Stimulated activated CD4-positive, alpha-beta T cell treated with anti-CD3 and anti-CD28 coated beads, Interleukin-12 subunit alpha, Interleukin-12 subunit beta, amount 100 ng/mL, for 48 hours (primary cell): ENCODE results near the gene KCTD17.

Experiments
- DNase-seq, 3 donors: peaks; one replicate each; pipeline ENCODE4 v3.0.0-alpha.2; 2020; ENCODE audit warnings: low read depth in 2 of 3, low spot score in 1 of 3

KCTD17 gene, protein sequence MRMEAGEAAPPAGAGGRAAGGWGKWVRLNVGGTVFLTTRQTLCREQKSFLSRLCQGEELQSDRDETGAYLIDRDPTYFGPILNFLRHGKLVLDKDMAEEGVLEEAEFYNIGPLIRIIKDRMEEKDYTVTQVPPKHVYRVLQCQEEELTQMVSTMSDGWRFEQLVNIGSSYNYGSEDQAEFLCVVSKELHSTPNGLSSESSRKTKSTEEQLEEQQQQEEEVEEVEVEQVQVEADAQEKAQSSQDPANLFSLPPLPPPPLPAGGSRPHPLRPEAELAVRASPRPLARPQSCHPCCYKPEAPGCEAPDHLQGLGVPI

DNA sequence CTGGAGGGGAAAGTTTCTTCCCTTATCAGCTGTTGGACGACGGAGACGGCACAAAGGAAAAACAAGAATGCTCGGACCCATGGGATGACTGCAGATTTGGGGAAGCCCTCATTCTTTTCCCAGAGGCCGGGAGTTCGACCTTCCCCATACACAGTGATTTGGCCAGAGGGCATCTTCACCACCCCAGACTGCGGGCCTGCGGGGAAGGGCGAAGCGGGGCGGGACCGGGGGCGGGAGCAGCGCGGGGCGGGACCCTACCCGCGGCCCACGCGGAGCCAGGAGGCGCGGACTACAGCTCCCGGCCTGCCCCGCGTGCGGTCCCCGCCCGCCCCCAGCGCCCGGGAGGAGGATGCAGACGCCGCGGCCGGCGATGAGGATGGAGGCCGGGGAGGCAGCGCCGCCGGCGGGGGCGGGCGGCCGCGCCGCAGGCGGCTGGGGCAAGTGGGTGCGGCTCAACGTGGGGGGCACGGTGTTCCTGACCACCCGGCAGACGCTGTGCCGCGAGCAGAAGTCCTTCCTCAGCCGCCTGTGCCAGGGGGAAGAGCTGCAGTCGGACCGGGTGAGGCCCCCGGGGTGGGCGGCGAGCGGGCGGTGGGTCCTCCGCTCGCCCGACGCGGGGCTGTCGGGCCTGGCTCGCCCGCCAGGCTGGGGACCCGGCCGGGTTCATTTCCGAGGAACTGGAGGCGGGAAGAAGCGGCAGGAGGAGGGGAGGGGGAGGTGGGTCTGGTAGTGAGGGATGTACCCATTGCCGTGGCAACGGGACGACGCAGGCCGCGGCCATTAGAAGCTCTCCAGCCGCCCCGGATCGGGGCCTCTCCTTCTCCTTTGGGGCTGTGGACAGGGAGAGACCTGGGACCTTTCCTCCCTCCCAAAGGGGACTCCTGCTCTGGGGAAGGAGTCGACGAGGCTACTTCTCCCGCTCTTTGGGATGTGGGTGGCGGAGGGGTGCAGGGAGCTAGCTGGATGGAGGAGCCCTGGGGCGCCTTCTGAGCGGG lies at the start of gene KCTD17:
TSS of gene KCTD17 (plus strand) at position 352 of the 995 bp plus-strand sequence. CDS start at position 371, 19 bp downstream.
- DNase-seq: peak; percentile 56 to 73 (median 59)

DNA sequence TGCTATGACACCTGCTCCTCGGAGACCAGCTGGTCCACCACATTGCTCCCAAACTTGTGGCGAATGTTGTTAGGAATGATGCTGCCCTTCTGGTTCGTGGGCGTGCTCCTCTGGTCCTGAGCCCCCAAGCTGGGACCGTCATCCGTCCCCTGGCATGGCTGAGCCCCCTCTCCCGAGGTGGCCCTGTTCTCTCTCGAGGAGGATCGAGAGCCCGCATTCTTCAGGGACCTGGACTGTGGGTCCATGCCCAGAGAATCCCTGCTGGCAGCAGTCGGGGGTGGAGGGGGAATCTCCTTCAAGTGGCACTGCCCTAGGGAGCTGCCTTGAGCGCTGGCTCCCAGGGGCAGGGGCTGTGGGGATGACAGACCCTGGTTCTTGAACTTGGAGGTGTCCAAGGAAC lies 49.7 kb upstream of the KCTD17 start:
- no peak for DNase-seq

DNA sequence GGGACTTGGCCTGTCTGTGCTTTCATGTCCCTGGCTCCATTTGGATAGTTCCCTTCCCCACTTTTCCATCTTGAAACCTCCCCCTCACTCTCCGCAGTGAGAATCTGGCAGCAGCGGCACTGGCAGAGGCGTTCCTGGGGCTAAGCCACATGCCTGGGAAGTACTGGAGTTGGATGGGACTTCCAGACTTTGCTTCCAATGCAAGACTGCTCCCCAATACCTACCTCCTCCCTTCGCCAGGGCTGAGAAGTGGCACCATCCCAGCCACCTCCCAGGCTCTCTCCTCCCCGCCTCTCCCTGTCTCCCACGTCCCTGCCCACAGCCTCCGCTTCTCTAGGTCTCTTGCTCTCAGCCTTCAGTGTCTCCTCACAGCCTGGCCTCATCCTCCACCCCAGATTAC lies 48.9 kb upstream of the KCTD17 start:
- no peak for DNase-seq

DNA sequence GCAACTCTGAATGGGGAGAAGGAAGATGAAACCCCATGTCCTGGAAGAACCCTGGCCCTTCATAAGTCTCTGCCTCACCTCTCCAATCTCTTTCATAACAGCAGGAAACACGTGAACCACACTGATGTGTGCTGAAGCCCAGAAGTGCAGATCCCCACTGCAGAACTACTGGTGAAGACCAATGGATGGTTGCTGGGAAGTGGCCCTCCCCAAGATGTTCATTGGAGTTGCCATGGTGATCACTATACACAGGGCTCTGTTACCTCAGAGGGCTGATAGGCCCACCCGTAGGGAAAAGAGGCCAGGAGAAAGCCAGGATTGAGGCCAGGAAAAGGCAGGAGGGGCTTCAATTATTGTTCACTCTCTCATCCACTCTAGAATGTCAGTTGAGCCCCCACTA lies 43.9 kb upstream of the KCTD17 start:
- no peak for DNase-seq

DNA sequence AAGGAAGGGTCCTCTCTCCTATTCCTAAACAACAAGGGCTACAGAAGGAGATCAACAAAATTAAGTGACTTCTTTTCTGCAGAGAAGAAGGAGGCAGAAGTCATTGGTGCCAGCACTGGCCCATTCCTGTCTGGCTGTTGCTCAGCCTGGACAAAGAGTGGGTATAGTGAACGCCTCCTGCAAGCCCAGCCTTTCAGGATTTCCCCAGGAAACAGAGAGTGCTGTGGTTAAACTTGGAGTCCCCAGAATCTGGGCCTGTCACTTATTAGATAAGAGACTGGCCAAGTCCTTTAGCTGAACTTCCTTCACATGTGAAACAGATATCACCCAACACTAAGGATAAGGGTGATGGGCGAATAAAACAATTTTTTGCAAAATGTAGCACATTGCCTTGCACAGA lies 43.2 kb upstream of the KCTD17 start:
- DNase-seq: no peak

DNA sequence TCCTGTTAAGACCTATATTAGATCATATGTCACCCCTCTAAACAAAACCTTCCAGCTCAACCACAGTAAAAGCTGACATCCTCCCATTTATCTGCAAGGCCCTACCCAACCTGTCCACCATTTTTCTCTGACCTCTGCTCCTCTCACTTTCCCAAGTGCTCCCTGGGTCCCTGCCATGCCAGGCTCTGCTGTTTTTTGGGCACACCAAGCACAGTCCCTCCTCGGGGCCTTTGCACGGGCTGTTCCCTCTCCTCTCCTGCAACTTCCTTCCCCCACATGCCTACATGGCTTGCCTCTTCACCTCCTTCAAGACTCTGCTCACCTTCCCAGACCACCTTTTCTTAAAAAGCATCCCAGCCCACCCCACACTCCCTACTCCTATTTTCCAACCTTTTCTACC lies 42.1 kb upstream of the KCTD17 start:
- DNase-seq: no peak

DNA sequence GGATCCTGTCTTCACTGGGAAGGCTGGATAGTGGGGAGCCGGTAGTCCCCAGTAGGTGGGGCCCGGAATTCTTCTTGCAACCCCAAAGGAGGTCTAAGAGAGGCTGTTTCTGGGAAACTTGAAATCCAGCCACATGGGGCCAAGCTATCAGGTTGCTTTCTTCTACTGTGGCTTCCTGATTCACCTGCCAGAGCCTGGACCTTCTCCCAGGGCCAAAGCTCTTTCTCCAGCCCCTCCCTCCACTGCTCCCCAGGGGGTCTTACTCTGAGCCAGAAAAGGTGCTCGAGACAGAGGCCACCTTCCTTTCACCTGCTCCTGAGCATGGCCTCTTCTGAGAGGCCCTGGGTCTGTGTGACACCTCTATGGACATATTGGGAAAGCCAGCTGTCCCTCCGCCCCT lies 41.4 kb upstream of the KCTD17 start:
- DNase-seq: no peak

DNA sequence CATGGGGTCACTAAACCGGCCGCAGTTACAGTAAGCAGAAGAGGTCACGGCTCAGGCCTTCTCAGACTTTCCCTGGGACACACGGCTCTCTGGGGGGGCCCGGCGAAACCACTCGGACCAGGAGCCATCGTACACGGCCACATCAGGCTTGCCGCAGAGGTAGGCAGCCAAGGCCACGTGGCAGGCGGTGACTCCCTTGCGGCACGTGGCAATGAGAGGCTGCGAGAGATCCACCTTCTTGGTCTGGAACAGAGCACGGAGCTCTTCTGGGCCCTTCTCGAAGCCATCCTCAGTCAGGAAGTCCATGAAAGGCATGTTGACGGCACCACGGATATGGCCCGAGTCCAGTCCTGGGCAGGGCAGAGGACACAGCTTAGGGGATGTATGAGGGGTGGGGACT lies 40.6 kb upstream of the KCTD17 start:
- DNase-seq: no peak

DNA sequence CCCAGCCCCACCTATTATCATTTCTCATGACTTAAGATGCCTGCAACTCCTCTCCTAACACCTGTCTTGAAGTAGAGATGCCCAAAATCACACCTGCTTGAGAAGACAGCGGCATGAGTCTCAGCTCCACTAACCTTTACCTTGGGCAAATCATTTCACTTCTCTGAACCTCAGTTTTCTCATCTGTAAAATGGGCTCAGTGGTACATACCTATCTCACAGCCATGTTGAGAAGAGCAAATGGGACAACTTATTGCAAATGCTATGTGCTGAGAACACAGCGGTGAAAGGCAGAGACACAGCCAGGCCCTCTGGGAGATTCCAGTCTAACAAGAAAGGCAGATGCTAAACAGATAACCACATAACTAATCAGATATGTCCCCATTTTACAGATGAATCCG lies 40.1 kb upstream of the KCTD17 start:
- no peak for DNase-seq

DNA sequence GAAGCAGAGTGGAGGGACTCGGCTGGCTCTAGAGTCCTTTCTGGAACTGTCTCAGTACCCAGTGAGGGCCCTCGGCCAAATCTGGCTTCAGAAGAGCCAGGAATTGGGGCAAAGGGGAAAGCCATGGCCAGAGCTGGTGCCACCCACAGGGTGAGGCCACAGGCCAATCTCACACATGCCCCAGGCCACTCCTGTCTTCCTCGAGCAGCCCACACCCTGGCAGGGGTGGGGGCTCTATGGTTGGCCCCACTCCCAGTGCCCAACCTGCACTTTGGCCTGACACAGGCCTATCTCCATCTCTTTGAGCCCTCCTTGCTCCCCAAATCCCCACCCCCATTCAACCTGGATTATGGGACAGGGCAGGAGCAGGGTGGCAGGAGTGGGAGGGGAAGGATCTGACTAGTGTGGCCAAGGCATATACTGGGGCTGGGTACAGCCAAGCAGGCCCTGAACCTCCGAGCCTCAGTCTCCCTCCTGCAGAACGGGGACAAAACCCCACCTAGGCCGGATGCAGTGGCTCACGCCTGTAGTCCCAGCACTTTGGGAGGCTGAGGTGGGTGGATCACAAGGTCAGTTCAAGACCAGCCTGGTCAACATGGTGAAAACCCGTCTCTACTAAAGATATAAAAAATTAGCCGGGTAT lies 39.2 kb upstream of the KCTD17 start:
- no peak for DNase-seq

DNA sequence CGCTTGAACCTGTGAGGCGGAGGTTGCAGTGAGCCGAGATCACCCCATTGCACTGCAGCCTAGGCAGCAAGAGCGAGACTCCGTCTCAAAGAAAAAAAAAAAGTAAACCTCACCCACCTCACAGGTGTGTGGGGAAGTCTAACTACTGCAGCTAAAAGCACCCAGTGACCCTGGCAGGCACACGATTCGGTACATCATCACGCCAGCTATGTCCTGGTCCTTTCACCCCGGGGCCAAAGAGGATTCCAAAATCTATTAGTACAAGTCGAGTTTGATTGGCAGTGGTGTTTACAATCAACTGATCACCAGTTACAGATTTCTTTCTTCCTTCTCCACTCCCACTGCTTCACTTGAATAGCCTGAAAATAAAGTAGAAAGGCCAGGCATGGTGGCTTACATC lies 38.6 kb upstream of the KCTD17 start:
- DNase-seq: no peak

DNA sequence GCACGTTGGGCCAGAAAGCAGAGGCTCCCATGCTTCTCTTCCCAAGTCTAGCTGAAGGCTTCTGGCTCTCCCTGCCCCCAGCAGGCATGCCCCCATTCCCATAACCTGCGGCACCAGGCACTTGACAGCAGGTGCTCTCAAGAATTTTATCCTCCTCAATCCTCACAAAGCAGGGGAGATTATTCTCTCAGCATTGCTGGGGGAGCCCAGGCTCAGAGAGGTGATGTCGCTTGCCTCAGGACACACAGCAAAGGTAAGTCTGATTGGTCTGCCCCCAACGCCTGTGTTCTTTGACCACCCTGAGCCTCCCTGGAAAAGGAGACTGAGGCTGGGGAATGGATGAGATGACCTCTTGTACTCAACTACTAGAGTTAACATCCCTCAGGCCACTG lies 37.1 kb upstream of the KCTD17 start:
- DNase-seq: no peak

DNA sequence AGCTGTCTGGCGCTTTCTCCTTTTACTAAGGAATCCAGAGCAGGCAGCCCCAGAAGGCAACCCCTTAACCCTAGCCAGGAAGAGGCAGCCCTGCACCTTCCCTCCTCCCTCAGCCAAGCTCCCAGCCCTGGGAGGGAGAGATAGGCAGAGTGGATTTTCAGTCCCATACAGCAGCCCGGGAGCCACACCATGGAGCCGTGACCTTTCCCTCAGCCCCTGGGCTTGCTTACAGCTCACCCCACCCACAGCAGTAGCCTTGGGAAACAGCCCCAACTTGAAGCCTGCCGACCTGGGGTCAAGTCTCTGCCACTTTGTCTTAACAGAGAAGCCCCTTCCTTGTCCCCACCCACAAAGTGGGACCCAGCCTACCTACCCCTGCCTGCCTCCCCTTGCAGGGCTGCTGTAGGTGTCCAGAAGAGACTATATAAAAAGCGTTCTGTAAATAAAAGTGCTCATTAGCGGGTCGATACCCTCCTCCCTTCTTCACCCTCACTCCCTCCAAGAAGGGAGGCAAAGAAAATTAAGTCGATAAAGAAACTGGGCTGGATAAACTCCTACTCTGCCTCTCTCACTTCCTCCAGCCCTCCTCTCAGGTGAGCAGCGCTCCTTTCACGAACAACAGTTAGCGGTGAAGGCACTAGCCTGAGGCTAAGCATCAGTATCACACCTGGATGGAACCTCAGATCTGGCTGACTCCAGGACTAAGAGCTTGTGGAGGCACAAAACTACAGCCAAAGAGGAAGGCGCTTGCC lies 36.5 kb upstream of the KCTD17 start:
- DNase-seq: no peak

DNA sequence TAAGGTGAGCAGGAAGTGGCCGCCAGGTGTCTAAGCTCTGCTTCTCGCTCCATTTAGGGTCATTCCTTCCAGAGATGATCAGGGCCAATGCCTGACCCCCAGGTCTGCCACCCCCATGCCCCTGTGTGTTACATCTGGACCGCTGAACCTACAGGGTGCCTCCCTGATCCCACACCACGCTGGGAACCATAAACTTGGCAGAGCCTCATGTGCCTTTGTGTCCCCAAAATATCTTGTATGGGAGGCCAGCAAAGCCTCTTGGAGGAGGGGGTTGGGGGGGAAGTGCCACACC lies 36.0 kb upstream of the KCTD17 start:
- DNase-seq: no peak

DNA sequence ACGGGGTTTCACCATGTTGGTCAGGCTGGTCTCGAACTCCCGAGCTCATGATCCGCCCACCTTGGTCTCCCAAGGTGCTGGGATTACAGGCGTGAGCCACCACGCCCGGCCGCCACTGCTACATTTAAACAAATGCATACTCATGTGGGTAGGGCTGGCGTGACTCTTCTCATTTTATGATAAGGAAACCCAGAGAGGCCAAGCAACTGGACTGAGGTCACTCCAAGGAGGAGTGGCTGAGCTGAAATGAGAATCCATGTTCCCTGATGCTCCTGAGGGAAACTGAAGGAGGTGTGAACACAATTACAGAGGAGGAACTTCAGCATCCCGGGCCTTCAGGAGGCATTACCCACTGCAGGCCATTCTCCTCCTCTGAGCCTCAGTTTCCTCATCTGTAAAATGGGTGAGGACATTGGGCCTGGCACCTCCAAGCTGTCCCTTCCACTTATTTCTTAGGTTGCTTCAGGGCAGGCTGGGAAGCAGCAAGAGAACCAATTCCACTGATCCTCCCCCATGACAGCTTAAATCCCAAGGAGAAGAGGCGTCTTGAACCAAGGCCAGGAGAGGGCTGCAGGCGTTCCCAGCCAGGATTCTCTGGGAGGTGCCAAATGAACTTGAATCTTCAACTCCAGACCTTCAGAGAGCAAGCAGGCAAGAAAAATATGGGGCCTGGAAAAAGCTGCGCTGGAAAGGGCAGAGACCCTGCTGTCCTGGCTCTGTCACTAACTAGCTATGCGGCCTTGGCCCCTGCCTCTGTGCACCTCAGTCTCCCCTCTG lies 35.2 kb upstream of the KCTD17 start:
- DNase-seq: no peak

DNA sequence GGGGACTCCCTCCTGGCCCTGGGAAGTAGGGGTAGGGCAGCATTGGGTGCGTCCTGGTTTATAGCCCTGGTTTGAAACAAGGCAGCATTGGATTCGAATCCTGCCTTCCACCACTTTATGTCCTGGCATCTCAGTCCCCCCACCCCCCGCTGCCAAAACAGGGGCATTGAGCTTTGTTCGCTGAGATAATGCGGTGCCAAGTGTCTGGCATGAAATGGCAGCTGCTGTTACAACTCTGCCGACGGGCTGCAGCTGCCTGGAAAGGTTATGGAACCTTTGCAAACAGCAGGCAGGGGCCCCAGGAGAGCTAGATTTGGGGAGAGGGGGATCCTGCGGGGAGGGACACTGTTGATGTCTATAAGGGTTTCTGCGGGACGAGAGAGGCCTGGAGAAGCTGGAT lies 34.2 kb upstream of the KCTD17 start:
- no peak for DNase-seq

DNA sequence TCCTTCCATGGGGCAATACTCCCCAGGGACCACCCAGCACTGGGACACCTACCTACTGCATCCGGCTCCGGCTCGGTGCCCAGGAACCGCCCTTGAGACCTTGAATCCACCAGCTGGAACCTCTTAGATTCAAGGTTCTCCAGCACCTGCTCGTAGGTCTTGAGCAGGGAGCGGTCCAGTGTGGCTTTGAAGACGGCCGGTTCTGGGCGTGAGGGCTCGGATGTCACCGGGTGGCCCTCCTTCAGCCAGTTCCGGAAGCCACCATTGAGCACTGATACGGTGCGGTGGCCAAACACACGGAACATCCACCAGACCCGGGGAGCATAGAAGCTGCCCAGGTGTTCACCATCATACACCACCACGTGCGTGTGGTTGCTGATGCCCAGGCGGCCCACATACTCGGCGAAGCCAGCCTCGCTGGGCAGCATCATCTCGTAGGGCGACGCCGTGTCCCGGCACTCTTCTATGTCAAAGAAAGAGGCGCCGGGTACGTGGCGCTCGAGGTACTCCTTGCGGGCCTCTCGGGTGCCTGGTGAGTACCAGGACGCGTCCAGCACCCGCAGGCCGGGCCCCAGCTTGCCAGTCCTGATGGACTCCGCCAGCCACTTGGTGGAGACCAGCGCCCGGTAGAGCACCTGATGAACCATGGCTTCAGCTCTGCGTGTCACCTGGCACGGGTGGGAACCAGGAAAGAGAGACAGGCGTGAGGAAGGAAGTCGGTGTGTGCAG lies 33.3 kb upstream of the KCTD17 start:
- no peak for DNase-seq

DNA sequence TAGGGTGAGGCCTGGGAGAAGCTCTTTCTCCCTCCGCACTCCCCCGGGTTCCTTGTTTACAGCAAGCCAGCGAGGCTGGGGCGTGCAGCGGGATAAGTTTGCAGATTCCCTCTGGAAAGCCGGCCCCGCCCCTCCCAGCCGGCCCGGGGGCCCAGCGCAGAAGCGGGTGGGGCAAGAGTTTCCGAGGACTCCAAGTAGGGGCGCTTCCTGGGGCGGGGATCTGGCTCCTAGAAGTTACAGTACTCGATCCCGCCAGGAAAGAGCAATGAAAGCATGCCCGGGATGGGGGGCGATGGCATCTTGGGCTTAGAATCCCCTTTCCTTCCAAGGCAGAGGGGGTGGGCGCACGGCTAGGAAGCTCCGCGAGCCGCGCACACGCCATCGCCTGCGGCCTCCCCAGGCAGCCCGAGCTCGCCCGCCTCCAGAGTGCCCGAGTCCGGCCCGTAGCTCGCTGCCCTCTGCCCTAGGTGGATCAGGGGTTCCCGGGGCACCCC lies 32.7 kb upstream of the KCTD17 start:
- no peak for DNase-seq

DNA sequence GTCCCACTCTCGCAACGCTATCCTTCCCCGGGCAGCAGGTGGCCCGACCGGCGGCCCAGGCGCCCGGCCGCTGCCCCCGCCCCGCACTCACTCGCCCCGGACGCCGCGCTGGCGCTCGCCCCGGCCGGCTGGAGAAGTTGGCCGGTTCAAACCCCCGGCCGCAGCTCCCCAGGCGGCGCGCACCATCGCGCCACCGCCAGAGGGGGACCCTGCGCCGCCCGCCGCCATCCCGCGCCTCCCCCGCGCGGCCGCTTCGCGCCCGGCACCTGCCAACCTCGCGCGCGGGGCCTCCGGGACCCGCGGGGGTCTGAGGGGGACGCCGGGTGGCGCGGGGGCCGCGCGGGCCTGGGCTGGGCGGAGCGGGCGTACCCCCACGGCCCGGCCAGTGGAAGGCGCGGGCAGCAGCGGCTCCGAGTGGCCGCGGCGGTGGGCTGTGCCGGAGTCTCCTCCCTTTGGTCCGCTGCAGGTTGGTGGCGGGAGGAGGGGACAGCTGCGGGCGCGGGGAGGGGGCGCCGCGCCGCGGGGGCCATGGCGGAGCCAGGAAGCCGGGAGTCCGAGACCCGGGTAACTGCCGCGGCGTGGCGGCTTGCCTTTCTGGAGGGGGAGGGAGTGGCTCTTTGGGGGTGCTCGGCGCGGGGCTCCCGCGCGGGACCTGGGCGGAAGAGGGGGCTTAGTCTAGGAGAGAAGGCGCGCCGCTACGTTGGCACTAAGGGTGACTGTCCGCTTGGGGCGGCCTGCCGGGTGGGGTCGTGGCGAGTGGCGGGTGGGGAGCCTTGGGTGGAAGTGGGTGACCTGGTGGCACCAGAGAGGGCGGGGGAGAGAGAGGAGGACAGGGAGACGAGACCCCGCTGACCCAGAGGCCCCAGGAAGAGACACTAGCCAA lies 32.0 kb upstream of the KCTD17 start, which contains the start of the genes MPST and TST:
TSS of gene MPST (plus strand) at position 434 of the 883 bp plus-strand sequence. CDS start at position 529, 95 bp downstream.
TSS of gene TST (minus strand) at position 139 of the 883 bp plus-strand sequence. CDS start 715 bp downstream, outside the sequence.
- peak in 1 of 3 donors; percentile 28 for DNase-seq
